ENCODE measurements around the gene SV2B.
"Not testable (repeated sequence)": the region's sequence is repeated elsewhere in the genome, so short reads cannot be mapped to it uniquely, and the experiment has no call there.

SV2B gene

GRCh38 chr15:91075739-91076138, 24.3 kb upstream of the SV2B start:
- Mint-ChIP-seq H3K27me3 (peaks cover 13% of the 10 kb centered on the region), H3K9me3 (peaks cover 11% of the 10 kb centered on the region), H3K4me3 (no peak overlapping the region), H3K36me3 (ENCODE audit: low read depth) (no peaks in the 10 kb centered on the region), H3K27ac (no peak overlapping the region), H3K4me1 (ENCODE audit: low read depth) (no peaks in the 10 kb centered on the region)
- DNase-seq = no peak

- DNase-seq = no peak
- Mint-ChIP-seq H3K36me3 (ENCODE audit: low read depth) (no peaks in the 10 kb centered on the region), H3K4me3 (no peak overlapping the region), H3K27me3 (peaks cover 10% of the 10 kb centered on the region), H3K4me1 (ENCODE audit: low read depth) (no peaks in the 10 kb centered on the region), H3K9me3 (peaks cover 12% of the 10 kb centered on the region), H3K27ac (no peak overlapping the region)
These were observed 23.0 kb upstream of the SV2B start for GRCh38 chr15:91077029-91077428.

- peaks cover 55% of the 10 kb centered on the region for H3K27me3 Mint-ChIP-seq
- not testable (repeated sequence) for H3K4me1 Mint-ChIP-seq (ENCODE audit: low read depth); DNase-seq; H3K9me3 Mint-ChIP-seq; H3K27ac Mint-ChIP-seq; H3K36me3 Mint-ChIP-seq (ENCODE audit: low read depth); H3K4me3 Mint-ChIP-seq
These were observed 6.2 kb upstream of the SV2B start for GRCh38 chr15:91093866-91094265.

GRCh38 chr15:91098451-91098850, 1.6 kb upstream of the SV2B start:
- H3K27ac Mint-ChIP-seq = no peak overlapping the region
- peaks cover 21% of the 10 kb centered on the region for H3K4me1 Mint-ChIP-seq (ENCODE audit: low read depth)
- H3K27me3 Mint-ChIP-seq = peaks cover 78% of the 10 kb centered on the region

GRCh38 chr15:91099616-91099994, 452 bp upstream of the SV2B start:
- Mint-ChIP-seq H3K27ac (peak overlapping the region; percentile 42), H3K27me3 (peaks cover 77% of the 10 kb centered on the region), H3K4me1 (ENCODE audit: low read depth) (peaks cover 21% of the 10 kb centered on the region), H3K4me3 (peak overlapping the region; percentile 67), H3K9me3 (no peaks in the 10 kb centered on the region), H3K36me3 (ENCODE audit: low read depth) (no peaks in the 10 kb centered on the region)
- DNase-seq = peak; percentile 61

More at GRCh38 chr15:91098451-91098850, 1.6 kb upstream of the SV2B start:
- Mint-ChIP-seq H3K36me3 (ENCODE audit: low read depth) (no peaks in the 10 kb centered on the region), H3K9me3 (peaks cover 3% of the 10 kb centered on the region), H3K4me3 (no peak overlapping the region)
- no peak for DNase-seq

- DNase-seq = no peak
- Mint-ChIP-seq H3K27ac (no peak overlapping the region), H3K9me3 (no peaks in the 10 kb centered on the region), H3K27me3 (peaks cover 81% of the 10 kb centered on the region), H3K4me3 (peak overlapping the region; percentile 75), H3K4me1 (ENCODE audit: low read depth) (peaks cover 21% of the 10 kb centered on the region), H3K36me3 (ENCODE audit: low read depth) (no peaks in the 10 kb centered on the region)
These were observed 954 bp downstream of the SV2B start for GRCh38 chr15:91100814-91101607.

GRCh38 chr15:91101608-91101920, 1.5 kb downstream of the SV2B start:
- no peaks in the 10 kb centered on the region for H3K36me3 Mint-ChIP-seq (ENCODE audit: low read depth)
- H3K4me1 Mint-ChIP-seq (ENCODE audit: low read depth) = peaks cover 21% of the 10 kb centered on the region
- H3K4me3 Mint-ChIP-seq = no peak overlapping the region
- H3K27ac Mint-ChIP-seq = no peak overlapping the region
- no peaks in the 10 kb centered on the region for H3K9me3 Mint-ChIP-seq
- H3K27me3 Mint-ChIP-seq = peaks cover 85% of the 10 kb centered on the region
- no peak for DNase-seq

- no peak for DNase-seq
- H3K4me3 Mint-ChIP-seq = no peak overlapping the region
- H3K9me3 Mint-ChIP-seq = no peaks in the 10 kb centered on the region
- no peak overlapping the region for H3K27ac Mint-ChIP-seq
- H3K4me1 Mint-ChIP-seq (ENCODE audit: low read depth) = peaks cover 21% of the 10 kb centered on the region
- H3K36me3 Mint-ChIP-seq (ENCODE audit: low read depth) = no peaks in the 10 kb centered on the region
- peaks cover 83% of the 10 kb centered on the region for H3K27me3 Mint-ChIP-seq
These were observed 2.7 kb downstream of the SV2B start for GRCh38 chr15:91102546-91103330.

GRCh38 chr15:91104111-91104510, 4.1 kb downstream of the SV2B start:
- Mint-ChIP-seq H3K27me3 (peaks cover 78% of the 10 kb centered on the region), H3K27ac (no peak overlapping the region), H3K36me3 (ENCODE audit: low read depth) (no peaks in the 10 kb centered on the region), H3K4me1 (ENCODE audit: low read depth) (peaks cover 18% of the 10 kb centered on the region), H3K9me3 (no peaks in the 10 kb centered on the region), H3K4me3 (no peak overlapping the region)
- no peak for DNase-seq

GRCh38 chr15:91108421-91108820, 8.4 kb downstream of the SV2B start:
- Mint-ChIP-seq H3K9me3 (no peaks in the 10 kb centered on the region), H3K27ac (no peak overlapping the region), H3K36me3 (ENCODE audit: low read depth) (no peaks in the 10 kb centered on the region), H3K4me1 (ENCODE audit: low read depth) (no peaks in the 10 kb centered on the region), H3K27me3 (peaks cover 66% of the 10 kb centered on the region), H3K4me3 (no peak overlapping the region)
- DNase-seq = no peak

- no peak overlapping the region for H3K27ac Mint-ChIP-seq
- H3K36me3 Mint-ChIP-seq (ENCODE audit: low read depth) = no peaks in the 10 kb centered on the region
- DNase-seq = no peak
- peaks cover 62% of the 10 kb centered on the region for H3K27me3 Mint-ChIP-seq
- no peak overlapping the region for H3K4me3 Mint-ChIP-seq
- H3K4me1 Mint-ChIP-seq (ENCODE audit: low read depth) = no peaks in the 10 kb centered on the region
- H3K9me3 Mint-ChIP-seq = no peaks in the 10 kb centered on the region
These were observed 9.8 kb downstream of the SV2B start for GRCh38 chr15:91109885-91110284.

- Mint-ChIP-seq H3K36me3 (ENCODE audit: low read depth) (no peaks in the 10 kb centered on the region), H3K27ac (no peak overlapping the region), H3K4me1 (ENCODE audit: low read depth) (no peaks in the 10 kb centered on the region), H3K9me3 (no peaks in the 10 kb centered on the region), H3K27me3 (peaks cover 58% of the 10 kb centered on the region), H3K4me3 (no peak overlapping the region)
- no peak for DNase-seq
These were observed 10.3 kb downstream of the SV2B start for GRCh38 chr15:91110407-91110806.

- Mint-ChIP-seq H3K36me3 (ENCODE audit: low read depth) (no peaks in the 10 kb centered on the region), H3K27me3 (peaks cover 64% of the 10 kb centered on the region)
These were observed 13.0 kb downstream of the SV2B start for GRCh38 chr15:91113030-91113429.

GRCh38 chr15:91114301-91114700, 14.2 kb downstream of the SV2B start:
- H3K4me1 Mint-ChIP-seq (ENCODE audit: low read depth) = peaks cover 3% of the 10 kb centered on the region
- H3K36me3 Mint-ChIP-seq (ENCODE audit: low read depth) = no peaks in the 10 kb centered on the region
- peaks cover 68% of the 10 kb centered on the region for H3K27me3 Mint-ChIP-seq
- no peak overlapping the region for H3K27ac Mint-ChIP-seq
- no peak for DNase-seq
- H3K9me3 Mint-ChIP-seq = peaks cover 5% of the 10 kb centered on the region
- no peak overlapping the region for H3K4me3 Mint-ChIP-seq

More at GRCh38 chr15:91113030-91113429, 13.0 kb downstream of the SV2B start:
- H3K27ac Mint-ChIP-seq = no peak overlapping the region
- H3K4me1 Mint-ChIP-seq (ENCODE audit: low read depth) = peaks cover 3% of the 10 kb centered on the region
- peaks cover 5% of the 10 kb centered on the region for H3K9me3 Mint-ChIP-seq
- DNase-seq = no peak
- H3K4me3 Mint-ChIP-seq = no peak overlapping the region
